ENCODE results near the gene SOWAHC.
"Not testable (repeated sequence)": the region's sequence is repeated elsewhere in the genome, so short reads cannot be mapped to it uniquely, and the experiment has no call there.

SOWAHC gene

GRCh38 chr2:109615637-109616144, 1.5 kb downstream of the SOWAHC start:
- no peak for DNase-seq (ENCODE audit: low spot score)

DNA sequence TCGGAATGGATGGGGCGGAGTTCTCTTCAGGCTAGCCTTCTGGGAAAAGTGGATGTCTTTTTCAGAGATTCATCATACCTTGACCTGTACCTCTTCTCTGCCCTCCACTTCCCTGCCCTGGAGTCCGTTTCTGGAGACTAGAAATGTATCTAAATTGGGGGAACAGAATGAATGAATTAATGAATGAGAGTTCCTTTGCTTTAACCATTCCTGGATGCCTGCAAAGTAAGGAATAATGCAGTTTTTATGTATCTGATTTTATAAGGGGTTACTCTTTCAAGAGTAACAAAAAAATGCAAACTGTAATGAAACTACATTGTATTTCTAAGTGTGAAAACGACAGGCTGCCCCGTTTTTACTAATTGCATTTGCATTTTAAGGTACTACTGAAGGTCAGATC, 2.0 kb downstream of the SOWAHC start:
- DNase-seq (ENCODE audit: low spot score): no peak

DNA sequence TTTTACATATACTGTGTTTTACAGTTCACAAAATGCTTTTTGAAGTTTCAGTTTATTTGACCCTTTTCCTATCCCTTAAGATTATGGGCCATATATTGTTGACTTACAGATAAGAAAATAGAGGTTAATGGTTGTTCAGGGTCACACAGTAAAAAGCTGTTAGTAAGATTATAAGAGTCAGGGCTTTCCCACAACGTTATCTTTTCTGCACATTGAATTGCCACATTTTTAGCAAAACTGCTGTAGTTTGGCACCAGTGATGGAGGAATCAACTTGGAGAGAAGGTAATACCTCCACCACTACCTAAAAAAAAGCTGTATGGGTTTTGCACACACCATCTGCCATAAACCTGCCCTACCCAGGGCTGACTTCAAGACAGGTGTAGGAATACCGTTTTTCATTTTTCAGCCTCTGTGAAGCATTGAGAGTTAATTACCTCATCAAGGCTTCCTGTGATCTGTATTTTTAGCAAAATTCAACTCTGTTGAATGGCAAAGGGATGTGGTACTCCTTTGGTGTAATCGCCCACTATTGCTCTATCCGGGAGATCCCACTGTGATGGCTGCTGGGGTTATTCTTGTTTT, 5.0 kb downstream of the SOWAHC start:
- no peak for DNase-seq (ENCODE audit: low spot score)

GRCh38 chr2:109623297-109623696, 9.1 kb downstream of the SOWAHC start:
- DNase-seq (ENCODE audit: low spot score): no peak

- DNase-seq (ENCODE audit: low spot score): no peak
Measured at GRCh38 chr2:109623923-109624322, 9.8 kb downstream of the SOWAHC start.

- no peak for DNase-seq (ENCODE audit: low spot score)
Measured at GRCh38 chr2:109624339-109624738, 10.2 kb downstream of the SOWAHC start.

DNA sequence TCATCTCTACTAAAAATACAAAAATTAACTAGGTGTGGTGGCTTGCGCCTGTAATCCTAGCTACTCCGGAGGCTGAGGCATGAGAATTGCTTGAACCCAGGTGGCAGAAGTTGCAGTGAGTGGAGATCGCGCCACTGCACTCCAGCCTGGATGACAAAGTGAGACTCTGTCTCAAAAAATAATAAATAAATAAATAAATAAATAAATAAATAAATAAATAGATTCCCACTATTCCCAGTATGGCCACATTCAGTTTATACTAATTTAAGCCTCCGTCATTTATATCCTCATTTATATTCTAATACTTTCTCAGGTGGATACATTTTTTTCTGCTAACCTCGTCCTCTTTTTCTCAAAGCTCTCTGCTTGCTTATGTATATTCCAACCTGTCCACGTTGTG, 14.2 kb downstream of the SOWAHC start:
- DNase-seq (ENCODE audit: low spot score): not testable (repeated sequence)

GRCh38 chr2:109629867-109630266, 15.7 kb downstream of the SOWAHC start:
- DNase-seq (ENCODE audit: low spot score): no peak

DNA sequence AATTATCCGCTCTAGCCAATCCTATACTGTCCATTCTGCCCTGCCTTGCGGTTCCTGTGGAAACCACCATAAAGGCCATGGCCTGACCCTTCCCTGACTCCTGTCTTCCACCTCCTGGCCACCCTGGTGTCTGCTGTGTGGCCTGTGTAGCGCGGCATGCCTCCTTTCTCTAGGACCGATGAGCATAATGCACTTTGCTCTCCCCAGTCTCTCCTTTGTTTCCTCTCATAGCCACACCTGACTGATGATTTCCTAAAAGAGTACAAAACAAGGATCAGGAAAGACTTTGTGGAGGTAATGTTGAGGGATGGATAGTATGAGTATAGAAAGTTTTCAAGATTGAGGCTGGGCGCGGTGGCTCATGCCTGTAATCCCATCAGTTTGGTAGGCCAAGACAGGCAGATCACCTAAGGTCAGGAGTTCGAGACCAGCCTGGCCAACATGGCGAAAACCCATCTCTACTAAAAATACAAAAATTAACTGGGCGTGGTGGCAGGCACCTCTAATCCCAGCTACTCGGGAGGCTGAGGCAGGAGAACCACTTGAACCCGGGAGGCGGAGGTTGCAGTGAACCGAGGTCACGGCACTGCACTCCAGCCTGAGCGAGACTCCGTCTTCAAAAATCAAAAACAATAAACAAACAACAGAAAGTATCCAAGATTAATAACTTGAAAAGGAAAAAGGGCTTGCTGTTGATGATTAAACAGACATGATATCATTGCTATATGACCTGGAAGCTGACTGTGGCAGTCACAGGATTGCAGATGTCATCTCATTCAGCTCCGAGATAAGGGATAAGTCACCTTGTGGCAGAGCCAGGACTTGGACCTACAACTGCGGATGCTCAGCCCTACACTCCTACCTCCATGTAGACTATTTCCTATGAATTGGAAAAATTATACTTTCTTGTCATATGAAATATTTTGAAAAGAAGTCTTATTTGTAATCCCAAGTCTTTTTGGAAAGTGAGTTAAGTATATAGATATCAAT, 16.6 kb downstream of the SOWAHC start:
- DNase-seq (ENCODE audit: low spot score): no peak

DNA sequence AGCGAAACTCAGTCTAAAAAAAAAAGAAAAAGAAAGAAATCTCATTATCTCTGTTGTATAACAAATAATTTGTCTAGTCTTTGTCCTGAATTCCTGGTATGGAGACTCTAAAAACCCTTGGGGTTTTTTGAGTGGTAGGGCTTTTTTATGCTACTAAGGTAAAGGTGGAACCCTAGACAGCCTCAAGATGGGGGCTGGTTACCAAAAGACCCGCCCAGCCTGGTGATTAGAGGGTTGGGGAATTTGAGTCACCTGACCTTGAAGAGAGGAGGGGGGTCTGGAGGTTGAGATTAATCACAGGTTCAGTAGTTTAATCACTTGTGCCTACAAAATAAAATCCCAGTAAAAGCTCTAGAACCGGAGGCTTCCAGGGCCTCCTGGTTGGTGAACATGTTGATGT, 17.6 kb downstream of the SOWAHC start:
- no peak for DNase-seq (ENCODE audit: low spot score)

GRCh38 chr2:109632158-109632789, 18.1 kb downstream of the SOWAHC start:
- no peak for DNase-seq (ENCODE audit: low spot score)

GRCh38 chr2:109633284-109633961, 19.3 kb downstream of the SOWAHC start:
- DNase-seq (ENCODE audit: low spot score): no peak

- DNase-seq (ENCODE audit: low spot score): no peak
Measured at GRCh38 chr2:109635426-109636304, 21.5 kb downstream of the SOWAHC start.

- no peak for DNase-seq (ENCODE audit: low spot score)
Measured at GRCh38 chr2:109636317-109636716, 22.2 kb downstream of the SOWAHC start.

- DNase-seq (ENCODE audit: low spot score): no peak
Measured at GRCh38 chr2:109637749-109638570, 23.8 kb downstream of the SOWAHC start.

DNA sequence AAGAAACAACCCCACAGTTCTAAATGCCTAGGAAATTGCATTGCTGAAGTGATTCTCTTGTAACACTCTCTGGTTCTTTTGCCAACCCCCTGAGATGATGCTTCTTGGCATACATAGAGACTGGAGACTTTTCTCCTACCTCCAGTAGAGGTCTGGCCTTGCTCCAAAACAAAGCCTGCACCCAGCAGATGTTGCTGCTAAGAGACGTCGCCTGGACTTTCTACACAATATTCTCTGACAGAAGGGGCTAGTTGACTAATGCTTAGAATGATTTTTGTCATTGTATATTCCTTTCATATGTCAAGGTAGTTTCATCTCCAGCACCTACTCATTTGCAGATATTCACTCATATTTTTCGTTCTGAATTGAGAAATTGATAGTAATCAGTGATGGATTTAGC, 24.6 kb downstream of the SOWAHC start:
- DNase-seq (ENCODE audit: low spot score): no peak

- not testable (repeated sequence) for DNase-seq (ENCODE audit: low spot score)
Measured at GRCh38 chr2:109640000-109640399, 25.8 kb downstream of the SOWAHC start.

DNA sequence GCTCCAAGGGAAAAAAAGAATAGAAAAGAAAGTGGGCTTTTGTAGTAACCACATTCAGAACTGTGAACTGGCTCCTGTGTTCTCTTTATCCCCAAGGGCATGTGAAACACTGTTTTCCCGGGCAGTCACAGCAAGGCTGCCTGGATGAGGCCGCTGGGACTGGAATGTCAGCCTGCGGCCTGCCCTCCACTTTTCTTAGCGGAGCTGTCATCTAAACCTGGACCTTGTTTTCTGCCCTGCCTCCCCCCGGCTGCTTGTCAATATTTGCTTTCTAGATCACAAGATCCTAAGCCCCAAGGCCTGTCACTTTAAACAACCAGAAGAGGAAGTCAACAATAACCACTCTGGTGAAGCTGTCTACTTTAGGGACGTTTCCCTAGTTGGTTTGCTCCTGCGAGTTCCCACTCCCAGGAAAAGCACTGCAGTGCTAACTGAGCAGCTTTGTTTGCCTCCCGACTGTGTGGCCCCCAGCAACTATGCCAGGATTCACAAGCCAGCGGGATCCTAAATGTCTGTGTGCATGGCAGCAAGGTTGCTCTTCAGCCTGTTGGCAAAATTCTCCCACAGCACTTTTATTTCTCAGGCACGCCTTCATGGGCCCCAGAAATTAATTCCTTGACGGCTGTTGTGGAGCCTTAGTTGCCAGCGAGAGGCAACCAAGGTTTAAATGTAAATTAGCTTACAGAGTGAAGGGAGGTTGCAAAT, 30.6 kb downstream of the SOWAHC start:
- DNase-seq (ENCODE audit: low spot score): no peak

GRCh38 chr2:109645412-109646184, 31.4 kb downstream of the SOWAHC start:
- DNase-seq (ENCODE audit: low spot score): no peak

All from left forelimb (tissue), 1 donor.